ES-I3 (cell line): ENCODE results near the gene ADAD2.

Experiments
- H3K36me3 ChIP-seq: 2 replicates; pipeline ENCODE4 v1.6.1; 2013; ENCODE audit warnings: mild to moderate bottlenecking, low read length, control low read depth, moderate library complexity; ENCODE audit not compliant: insufficient read depth
- H3K4me1 ChIP-seq: 2 replicates; pipeline ENCODE4 v1.6.1; 2013; ENCODE audit warnings: mild to moderate bottlenecking, control low read depth, low read length; ENCODE audit not compliant: insufficient read depth
- H3K9ac ChIP-seq: 2 replicates; pipeline ENCODE4 v1.6.1; 2013; ENCODE audit warnings: low read depth, mild to moderate bottlenecking, low read length, moderate library complexity
- H3K9me3 ChIP-seq: 2 replicates; pipeline ENCODE4 v1.6.1; 2013; ENCODE audit warnings: mild to moderate bottlenecking, low read length, moderate library complexity; ENCODE audit not compliant: control insufficient read depth, insufficient read depth

Gene ADAD2

DNA sequence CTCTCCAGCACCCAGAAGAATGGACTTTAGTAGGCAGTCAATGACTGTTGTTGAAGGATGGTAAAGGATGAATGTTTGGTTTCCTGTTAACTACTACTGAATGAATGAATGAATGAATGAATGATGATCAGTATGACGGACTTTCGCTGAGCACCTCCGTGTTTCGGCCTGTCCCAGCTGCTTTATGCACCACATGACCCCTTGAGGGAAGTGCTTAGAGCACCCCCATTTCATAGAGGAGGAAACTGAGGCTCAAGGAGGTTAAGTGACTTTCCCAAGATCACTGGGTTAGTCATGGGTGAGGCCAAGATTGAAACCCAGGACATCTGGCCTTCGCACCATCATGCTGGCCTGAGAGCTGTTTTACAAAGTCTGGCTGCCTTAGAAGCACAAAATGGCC, 42.0 kb downstream of the ADAD2 start:
- no peaks in the 10 kb centered on the region for H3K9me3 ChIP-seq
- no peak overlapping the region for H3K9ac ChIP-seq
- peaks cover 1% of the 10 kb centered on the region; the same call in 1 of the 2 replicates for H3K4me1 ChIP-seq
- H3K36me3 ChIP-seq: no peaks in the 10 kb centered on the region

DNA sequence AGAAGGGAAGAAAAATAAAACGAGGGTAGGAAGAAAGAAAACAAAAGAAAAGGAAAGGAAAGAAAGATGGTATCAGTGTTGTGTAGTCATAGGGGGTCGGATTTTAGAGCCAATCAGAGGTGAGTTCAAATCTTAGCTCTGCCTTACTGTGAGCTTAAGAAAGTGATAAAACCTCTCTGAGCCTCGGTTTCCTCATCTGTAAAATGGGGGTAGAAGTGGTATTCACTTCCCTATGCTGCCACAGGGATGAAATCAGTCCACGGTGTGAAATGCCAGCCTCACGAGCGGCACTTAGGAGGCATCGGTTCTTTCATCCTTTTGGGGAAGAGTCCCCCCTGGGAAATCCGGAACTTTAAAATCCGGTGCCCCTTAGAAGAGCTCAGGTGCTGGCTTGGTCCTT, 42.8 kb downstream of the ADAD2 start:
- Histone ChIP-seq H3K9me3 (no peaks in the 10 kb centered on the region), H3K9ac (no peak overlapping the region), H3K36me3 (no peaks in the 10 kb centered on the region), H3K4me1 (no peaks in the 10 kb centered on the region; the same call in 1 of the 2 replicates)

DNA sequence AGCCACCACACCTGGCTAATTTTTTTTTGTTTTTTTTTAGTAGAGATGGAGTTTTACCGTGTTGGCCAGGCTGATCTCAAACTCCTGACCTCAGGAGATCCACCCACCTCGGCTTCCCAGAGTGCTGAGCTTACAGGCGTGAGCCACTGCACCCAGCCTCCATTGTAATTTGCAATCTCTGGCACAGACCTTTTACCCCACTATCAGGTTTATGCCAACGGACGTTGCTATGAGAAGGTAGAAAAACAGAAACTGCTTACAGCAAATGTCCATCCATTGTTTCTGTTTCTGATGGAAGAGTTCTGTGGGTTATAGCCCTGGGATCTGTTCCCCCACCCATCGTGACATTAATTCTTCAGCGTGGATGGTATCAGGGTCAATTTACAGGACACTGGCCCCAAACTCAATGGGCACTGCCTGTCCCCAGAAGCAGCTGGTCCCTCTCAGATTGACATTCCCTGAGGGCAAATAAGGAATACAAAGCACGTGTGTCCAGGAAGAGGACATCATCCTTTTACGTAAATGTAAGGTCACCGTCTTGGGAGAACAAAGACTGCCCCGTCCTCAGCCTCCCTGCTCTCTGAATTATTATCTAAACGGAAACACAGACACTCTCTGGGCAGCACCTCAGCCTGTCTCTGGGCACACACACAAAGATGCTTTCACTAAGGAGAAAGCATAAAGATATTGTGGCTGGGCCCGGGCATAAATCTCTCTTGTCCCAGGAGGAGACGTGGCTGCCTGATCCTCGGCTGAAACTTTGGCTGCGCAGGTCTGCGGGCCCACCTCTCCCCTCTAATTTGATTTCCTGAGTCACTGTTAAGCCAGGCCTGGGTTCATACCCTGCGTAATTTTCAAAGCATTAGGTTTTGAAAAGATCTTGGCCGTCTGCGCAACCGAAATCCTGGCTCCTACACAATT, 43.6 kb downstream of the ADAD2 start:
- H3K9ac ChIP-seq: no peak overlapping the region
- H3K36me3 ChIP-seq: no peaks in the 10 kb centered on the region
- no peaks in the 10 kb centered on the region for H3K9me3 ChIP-seq
- no peaks in the 10 kb centered on the region; the same call in 1 of the 2 replicates for H3K4me1 ChIP-seq

DNA sequence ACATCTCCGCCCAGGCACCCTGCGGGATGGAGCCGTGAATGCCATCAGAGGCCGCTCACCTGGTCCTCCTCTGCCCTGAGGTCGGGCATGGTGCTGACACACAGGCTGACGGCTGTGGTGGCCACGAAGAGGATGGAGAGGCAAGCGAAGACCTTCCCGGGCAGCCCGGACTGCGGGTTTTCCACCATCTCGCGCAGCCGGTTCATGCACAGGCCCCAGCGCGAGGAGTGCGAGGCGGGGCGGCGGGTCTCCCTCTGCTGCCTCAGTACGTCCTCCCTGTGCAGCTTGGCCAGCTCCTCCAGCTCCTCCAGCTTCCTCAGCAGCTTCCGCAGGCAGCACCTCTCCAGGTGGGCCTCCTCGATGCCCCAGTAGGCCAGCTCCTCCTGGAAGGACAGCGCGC, 45.7 kb downstream of the ADAD2 start:
- no peaks in the 10 kb centered on the region for H3K9me3 ChIP-seq
- H3K36me3 ChIP-seq: no peaks in the 10 kb centered on the region
- H3K9ac ChIP-seq: no peak overlapping the region
- H3K4me1 ChIP-seq: no peaks in the 10 kb centered on the region

DNA sequence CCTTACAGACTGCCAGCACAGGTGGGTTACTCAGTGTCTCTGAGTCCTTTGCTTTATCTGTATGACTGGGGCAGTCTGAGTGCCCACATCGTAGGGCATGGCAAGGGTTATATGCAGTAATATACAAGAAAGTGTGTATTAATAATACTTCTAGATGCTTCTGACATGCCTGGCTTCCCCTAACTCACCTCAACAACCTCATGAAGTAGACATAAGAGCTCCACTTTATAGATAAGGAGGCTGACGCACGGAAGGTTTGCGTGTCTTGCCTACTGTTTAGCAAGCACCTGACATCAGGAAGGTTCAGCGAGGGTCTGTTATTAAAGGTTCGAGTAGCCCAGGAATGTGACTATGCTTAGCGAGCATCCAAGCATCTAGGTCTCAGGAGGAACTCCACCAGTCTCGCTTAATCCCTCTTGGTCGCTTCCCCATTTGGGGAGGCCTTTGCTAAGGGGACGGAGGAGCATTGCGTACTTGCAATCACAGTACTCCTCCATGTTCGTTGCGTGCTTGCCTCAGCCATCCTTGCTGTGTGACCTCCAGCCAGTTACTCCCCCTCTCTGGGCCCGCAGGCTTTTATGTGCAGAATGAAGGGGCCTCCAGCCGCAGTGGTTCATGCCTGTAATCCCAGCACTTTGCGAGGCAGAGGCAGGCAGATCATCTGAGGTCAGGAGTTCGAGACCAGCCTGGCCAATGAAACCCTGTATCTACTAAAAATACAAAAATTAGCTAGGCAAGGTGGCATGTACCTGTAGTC, 47.2 kb downstream of the ADAD2 start:
- no peaks in the 10 kb centered on the region for H3K36me3 ChIP-seq
- no peak overlapping the region for H3K9ac ChIP-seq
- no peaks in the 10 kb centered on the region for H3K9me3 ChIP-seq
- no peaks in the 10 kb centered on the region for H3K4me1 ChIP-seq

DNA sequence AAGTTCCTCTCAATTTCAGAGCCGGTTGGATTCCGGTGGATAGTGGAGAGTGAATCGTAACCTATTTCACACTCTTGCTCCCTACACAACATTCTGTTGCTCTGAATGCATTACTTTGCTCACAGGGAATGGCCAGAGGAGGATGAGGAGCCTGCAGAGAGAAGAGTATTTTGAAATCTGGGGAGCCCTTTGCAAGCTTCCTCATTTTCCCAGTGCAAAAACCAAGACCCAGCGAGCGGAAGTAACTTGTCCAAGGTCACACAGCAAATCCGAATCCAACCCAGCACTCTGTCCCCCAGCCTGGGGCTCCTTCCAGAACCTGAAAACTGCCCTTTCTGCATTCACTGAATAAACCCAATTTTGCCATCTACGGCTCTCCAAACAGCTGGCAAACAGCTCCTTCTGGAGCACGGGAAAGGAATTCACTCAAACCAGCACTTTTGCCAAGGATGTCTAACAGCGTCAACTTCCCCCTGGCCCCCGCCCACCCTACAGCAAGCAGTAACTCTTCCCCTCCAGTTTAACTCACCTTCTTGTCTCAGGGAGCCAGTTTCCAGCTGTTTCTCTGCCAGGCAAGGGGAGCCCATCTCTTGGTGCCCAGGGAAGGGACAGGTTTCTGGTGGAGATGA, 48.3 kb downstream of the ADAD2 start:
- no peak overlapping the region for H3K9ac ChIP-seq

DNA sequence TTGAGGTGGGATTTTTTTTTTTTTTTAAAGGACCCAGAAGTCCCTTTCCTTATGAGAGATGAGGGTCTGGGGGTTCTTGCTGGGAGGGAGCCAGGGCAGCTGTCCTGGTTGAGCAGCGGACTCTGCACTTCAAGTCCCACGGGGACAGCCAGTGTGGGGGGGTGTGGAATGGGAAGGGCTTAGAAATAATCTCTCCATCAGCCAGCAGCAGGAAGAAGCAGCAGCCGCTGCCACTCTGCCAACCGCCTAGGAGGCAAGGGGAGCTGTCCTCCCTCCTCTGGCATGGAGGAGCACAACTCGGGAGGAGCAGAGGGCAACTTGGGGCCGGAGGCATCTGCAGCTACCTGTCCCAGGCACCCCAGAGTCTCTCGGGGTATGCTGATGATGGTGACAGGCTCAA, 49.0 kb downstream of the ADAD2 start, which contains the start of gene KCNG4:
Gene KCNG4, minus strand, starts transcription at position 104 of the 400 bp plus-strand sequence. CDS start 2,527 bp downstream, outside the sequence.
- no peak within 1 kb of the TSS for H3K9ac ChIP-seq
- no peaks in the 10 kb centered on the region for H3K4me1 ChIP-seq
- H3K36me3 ChIP-seq: no peaks in the 10 kb centered on the region
- no peaks in the 10 kb centered on the region for H3K9me3 ChIP-seq

More for the DNA sequence above, 48.3 kb downstream of the ADAD2 start:
- Histone ChIP-seq H3K36me3 (no peaks in the 10 kb centered on the region), H3K4me1 (no peaks in the 10 kb centered on the region), H3K9me3 (no peaks in the 10 kb centered on the region)

DNA sequence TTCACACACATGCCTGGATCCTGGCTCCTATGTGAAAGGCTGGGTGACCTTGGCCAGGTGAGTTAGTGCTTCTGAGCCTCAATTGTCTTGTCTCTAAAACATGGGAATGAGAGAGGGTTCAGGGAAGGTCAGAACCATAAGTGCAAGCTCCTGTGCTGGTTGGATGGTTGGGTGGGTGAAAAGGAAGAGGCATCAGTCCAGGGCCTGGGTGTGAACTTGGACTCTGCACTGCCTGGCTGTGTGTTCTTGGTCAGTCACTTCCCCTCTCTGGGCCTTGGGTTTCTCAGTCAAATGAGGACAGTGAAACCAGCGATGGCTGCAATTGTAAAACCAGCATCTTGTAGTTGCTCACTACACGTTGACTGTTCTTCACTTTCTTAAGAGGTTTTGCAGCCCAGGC, 49.5 kb downstream of the ADAD2 start:
- no peaks in the 10 kb centered on the region for H3K36me3 ChIP-seq
- H3K4me1 ChIP-seq: no peaks in the 10 kb centered on the region
- no peaks in the 10 kb centered on the region for H3K9me3 ChIP-seq
- H3K9ac ChIP-seq: no peak overlapping the region

DNA sequence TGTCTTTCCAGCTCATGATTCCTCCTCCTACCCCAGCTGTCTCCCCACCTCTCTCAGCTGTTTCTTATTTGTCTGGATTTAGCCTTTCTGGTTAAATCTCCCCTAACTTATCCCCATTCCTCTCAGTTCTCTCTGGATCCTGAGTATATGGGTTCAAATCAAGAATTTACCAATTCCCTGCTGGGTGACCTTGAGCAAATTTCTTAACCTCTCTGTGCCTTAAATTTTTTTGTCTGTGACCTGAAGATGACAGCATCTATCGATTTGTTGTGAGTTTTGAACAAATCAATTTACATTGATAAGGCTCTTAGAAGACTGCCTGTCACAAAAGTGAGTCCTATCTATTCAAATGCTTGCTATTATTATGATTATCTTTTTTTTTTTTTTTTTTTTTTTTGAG, 50.8 kb downstream of the ADAD2 start:
- Histone ChIP-seq H3K9me3 (no peaks in the 10 kb centered on the region), H3K36me3 (no peaks in the 10 kb centered on the region), H3K9ac (no peak overlapping the region), H3K4me1 (no peaks in the 10 kb centered on the region)

DNA sequence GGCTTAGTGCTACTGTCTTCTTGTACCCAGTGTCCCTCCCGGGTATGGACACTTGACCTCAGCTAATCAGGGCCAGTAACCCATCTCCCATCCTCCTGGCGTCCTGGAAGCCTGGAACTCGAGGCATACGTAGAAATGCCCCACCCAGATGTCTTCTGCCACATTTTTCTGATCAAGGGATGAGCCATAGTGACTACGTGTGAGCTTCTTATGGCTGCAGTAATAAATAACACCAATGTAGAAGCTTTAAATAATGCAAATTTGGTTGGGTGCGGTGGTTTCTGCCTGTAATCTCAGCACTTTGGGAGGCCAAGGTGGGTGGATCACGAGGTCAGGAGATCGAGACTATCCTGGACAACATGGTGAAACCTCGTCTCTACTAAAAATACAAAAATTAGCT, 51.9 kb downstream of the ADAD2 start:
- Histone ChIP-seq H3K9me3 (no peaks in the 10 kb centered on the region), H3K4me1 (no peaks in the 10 kb centered on the region), H3K36me3 (no peaks in the 10 kb centered on the region), H3K9ac (no peak overlapping the region)

DNA sequence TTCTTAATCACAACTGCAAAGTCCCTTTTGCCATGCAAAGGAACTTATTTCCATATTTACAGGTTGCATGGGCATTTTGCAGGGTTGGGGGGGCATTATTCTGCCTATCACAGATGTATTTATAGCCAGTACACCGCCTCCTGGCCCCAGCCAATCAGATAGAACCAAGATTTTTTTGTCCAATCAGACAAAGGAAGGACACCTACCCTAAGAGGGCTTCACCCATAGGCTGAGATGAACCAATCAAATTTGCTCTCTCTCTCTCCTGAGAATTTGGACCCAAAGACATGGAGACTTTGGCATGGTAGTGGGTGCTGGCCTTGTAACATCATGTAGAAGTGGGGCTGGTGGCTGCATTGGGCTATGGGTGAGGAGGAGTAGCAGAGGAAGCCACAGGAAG, 52.8 kb downstream of the ADAD2 start:
- no peaks in the 10 kb centered on the region for H3K36me3 ChIP-seq
- H3K9ac ChIP-seq: no peak overlapping the region
- H3K9me3 ChIP-seq: no peaks in the 10 kb centered on the region
- H3K4me1 ChIP-seq: no peaks in the 10 kb centered on the region

DNA sequence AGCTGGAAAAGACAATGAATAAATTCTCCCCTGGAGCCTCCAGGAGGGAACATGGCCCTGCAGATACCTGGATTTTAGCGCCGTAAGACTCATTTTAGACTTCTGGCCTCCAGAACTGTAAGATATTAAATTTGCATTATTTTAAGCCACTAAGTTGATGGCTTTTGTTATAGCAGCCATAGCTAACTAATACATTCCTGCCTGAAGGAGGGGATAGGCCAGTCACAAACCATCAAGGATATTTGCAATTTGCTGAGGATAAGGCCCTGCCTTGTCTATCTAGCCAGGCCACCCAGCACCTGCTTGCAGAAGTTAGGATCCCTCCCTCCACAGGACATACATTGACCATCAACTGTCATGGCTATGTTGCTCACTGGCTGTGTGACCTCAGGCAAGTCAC, 53.8 kb downstream of the ADAD2 start:
- Histone ChIP-seq H3K36me3 (no peaks in the 10 kb centered on the region), H3K9me3 (no peaks in the 10 kb centered on the region), H3K9ac (no peak overlapping the region), H3K4me1 (no peaks in the 10 kb centered on the region)

DNA sequence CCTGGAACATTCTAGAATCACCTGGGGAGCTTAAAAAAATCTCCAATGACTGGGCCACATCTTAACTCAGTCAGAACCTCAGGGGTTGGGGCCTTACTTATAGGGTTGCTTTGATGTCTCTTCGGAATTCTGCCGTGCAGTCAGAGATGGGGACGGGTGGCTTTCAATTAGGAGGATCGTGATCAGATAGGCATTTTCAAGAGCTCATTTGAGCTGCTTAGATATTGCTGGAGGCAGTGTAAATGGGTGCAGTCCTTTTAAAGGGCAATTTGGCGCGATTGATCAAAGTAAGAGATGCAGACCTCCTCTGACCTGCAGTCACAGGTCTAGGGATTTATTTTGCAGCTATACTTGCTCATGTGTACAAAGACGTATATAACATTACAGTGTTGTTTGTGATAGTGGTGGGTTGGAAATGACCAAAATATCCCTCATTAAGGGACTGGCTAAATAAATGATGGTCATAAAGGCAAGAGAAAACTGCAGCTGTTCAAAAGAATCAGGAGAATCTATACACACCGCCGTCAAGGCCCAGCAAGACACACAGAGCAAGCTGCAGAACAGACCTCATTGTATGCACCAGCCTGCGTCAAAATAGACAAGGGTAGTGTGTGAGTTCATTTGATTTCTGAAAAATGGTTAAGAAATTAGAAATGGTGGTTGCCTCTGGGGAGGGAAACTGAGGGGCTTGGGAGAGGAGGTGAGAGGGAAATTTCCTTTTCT, 55.2 kb downstream of the ADAD2 start:
- no peaks in the 10 kb centered on the region for H3K36me3 ChIP-seq
- H3K9ac ChIP-seq: no peak overlapping the region
- no peaks in the 10 kb centered on the region for H3K9me3 ChIP-seq
- H3K4me1 ChIP-seq: no peaks in the 10 kb centered on the region

DNA sequence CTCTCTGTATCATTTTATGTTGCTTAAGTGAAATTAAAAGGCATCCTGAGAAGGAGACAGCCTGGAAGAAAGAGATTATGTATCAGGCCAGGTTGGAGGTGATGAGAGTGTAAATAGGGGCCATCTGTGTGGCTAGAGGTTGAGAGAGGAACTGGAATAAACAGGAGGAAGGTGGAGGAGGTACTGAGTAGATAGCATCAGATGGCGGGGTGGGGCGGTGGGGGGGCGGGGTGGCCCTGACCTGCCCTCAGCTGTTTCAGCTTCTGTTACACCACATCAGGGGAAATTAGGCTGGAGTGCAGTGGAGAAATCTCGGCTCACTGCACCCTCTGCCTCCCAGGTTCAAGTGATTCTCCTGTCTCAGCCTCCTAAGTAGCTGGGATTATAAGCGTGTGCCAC, 55.7 kb downstream of the ADAD2 start:
- no peaks in the 10 kb centered on the region for H3K36me3 ChIP-seq
- no peaks in the 10 kb centered on the region for H3K9me3 ChIP-seq
- H3K4me1 ChIP-seq: no peaks in the 10 kb centered on the region
- H3K9ac ChIP-seq: no peak overlapping the region
